HG03558 (cell line): Measurements from ENCODE around the gene NFE2L2.
"Not testable (repeated sequence)": the region's sequence is repeated elsewhere in the genome, so short reads cannot be mapped to it uniquely, and the experiment has no call there.

Experiments
- ATAC-seq: cut with Tn5 transposase; IDR thresholded peaks from one replicate; pipeline ENCODE4 v1.9.1; 2021; ENCODE audit warnings: moderate number of reproducible peaks; ENCODE audit not compliant: unreplicated experiment; ENCODE audit errors: extremely low read depth

The NFE2L2 gene

GRCh38 chr2:177260379-177260778 lies 4.1 kb downstream of the NFE2L2 start:
- ATAC-seq, result no peak

DNA sequence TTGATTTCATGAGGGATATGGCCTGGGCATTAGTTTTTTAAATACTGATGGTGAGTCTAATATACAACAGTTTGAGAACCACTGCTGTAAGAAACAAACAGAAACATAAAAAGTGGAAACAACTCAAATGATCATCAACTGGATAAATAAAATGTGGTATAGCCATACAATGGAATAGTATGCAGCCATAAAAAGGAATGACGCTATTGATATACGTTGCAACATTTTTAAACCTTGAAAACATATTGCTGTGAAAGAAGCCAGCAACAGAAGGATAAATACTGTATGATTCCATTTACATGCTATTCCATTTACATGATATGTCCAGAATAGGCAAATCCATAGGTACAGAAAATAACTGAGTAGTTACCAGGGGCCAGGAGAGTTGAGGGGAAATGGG lies 6.5 kb downstream of the NFE2L2 start:
- no peak for ATAC-seq

- ATAC-seq, result no peak
Measured at GRCh38 chr2:177257471-177257870, 7.1 kb downstream of the NFE2L2 start.

DNA sequence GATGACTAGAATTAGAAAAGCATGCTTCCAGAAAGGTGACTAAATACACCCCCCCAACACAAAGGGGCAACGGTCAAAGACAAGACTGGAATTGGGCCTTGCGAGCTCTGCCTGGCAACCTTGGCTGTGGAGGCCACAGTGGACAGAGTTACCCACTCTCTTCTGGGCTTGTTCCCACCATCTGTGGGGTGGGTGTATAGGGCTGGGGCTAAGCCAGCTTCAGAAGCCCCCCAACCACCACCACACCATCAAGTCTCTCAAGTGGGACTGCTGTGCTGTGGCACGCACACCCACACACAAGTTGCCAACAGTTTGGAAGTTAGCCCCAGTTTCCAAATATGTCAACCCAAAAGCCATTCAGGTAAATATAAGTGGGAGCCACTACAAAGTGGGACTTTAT lies 7.8 kb downstream of the NFE2L2 start:
- no peak for ATAC-seq

- no peak for ATAC-seq
Measured at GRCh38 chr2:177256026-177256425, 8.5 kb downstream of the NFE2L2 start.

GRCh38 chr2:177255227-177255601 lies 9.3 kb downstream of the NFE2L2 start:
- ATAC-seq, result no peak

- no peak for ATAC-seq
Measured at GRCh38 chr2:177254433-177255226, 9.9 kb downstream of the NFE2L2 start.

DNA sequence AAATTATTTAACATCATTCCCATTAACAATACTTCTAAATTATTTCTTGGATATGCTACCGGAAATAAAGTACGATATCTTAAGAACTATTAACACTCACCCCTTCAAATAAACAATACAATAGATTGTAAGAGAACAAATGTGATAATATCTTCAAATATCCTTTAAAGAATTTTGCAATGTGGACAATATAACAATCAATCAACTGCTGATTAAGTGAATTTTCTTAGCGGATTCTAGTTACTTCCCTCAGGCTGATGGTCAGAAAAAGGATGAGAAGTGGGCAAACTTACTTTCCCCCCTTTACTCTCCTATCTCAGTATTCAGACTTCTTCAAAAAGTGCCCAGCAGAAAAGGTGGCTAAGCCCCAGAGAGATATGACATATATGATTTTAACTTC lies 10.8 kb downstream of the NFE2L2 start:
- ATAC-seq, result no peak

DNA sequence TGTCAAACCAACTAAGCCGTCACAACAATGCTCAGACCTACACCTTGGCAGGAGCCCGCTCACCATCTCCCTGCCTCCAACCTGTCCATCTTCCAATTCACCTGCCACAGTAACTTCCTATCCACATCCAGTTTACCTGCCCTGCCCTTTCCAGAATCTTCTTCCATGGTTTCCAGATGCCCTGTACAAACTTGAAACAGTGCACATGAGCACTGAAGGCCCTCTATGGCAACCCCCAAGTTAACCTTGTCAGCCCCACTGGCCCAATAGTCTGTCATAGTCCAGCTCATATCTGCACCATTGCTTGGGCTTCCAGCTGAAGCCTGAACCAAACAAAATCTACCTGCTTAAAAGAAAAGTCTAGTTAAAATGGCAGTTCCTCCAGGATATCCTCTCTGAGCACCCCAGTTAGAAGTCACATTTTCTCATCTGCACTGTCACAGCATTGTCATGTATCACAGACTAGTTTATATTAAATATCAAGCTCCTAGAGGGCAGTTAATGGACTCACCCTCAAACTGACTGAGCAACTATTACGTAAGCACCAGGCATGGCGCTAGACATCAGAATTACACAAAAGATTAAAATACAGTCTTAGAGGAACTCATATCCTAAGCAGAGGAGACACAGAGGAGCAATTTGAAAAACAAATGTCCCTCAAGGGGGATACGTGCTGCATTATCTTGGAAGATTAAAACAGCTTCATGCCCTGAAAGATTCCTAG lies 11.6 kb downstream of the NFE2L2 start:
- ATAC-seq, result no peak

DNA sequence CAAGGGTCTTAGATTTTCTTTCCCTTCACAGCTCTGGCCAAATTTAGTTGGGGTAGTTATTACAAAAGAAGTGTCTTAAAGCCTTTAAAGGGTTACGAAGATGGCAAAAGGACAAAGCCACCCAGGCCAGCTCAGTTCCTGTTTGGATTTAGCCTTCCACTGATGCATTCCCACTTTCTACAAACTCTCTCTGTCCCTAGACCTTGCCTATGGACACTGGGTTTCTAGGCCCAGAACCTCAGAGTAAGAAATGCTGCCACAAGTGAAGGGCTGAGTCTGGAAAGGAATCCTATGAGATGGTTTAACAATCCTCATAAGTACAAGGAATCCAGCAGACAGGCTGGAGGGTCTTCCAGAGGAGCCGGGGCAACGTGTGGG lies 13.4 kb downstream of the NFE2L2 start:
- ATAC-seq, result no peak

DNA sequence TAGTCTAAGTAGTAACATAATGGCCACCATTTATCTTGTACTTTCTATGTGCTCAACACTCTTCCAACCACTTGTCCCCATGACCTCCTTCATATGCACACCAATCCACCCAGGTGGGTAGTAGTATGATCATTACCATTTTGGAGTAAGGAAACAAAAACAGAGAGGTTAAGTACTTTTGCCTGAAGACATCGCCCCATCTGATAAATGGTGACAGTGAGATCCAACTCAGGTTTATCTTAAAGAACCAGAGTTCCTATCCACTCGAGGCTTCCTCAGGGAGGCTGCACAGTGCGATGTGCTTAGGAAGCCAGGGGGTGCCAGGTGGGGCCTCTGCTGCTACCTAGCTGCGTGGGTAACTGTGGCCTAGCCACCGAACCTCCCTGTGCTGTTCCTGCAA lies 14.1 kb downstream of the NFE2L2 start:
- ATAC-seq, result no peak

GRCh38 chr2:177249038-177249437 lies 15.5 kb downstream of the NFE2L2 start:
- ATAC-seq, result no peak

DNA sequence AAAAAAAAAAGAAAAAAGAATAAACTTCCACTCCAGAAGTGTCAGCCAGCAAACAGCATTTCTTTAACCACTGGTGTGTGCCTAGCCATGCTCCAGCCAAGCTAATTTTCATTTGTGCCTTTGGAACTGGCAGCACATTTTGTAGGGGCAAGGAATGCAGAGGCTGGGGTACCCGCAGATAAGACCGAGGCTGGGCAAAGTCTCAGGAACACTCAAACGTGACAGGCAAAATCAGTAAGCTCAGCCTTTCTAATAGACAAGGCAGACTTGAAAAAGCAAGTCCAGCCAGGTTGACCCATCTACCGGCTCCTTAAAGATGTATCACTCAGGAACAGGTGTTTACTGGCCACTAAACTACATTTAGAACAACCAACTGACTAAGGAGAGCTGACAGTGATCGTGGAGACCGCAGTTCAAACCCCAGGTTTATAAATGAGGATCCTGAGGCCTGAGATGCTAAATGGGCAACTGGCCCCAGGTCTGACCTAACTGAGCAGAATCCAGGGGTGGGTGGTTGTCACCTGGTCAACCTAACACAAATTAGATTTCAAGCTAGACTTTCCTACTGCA lies 16.7 kb downstream of the NFE2L2 start:
- no peak for ATAC-seq

DNA sequence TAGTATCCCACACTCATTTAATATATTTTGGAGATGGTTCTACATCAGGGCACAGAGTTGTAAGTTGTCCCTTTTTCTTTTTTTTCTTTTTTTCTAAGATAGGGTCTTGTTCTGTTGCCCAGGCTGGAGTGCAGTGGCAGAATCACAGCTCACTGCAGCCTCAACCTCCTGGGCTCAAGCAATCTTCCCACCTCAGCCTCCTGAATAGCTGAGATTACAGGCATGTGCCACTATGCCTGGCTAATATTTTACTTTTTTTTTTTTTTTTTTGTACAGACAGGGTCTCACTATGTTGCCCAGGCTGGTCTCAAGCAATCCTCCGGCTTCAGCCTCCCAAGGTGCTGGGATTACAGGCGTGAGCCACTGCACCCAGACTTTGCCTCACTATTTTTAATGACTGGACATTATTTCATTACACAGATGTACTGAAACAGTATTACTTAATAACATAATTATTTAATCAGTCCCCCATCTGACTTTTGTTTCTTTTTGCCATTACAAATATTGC lies 17.9 kb downstream of the NFE2L2 start:
- ATAC-seq, result not testable (repeated sequence)

DNA sequence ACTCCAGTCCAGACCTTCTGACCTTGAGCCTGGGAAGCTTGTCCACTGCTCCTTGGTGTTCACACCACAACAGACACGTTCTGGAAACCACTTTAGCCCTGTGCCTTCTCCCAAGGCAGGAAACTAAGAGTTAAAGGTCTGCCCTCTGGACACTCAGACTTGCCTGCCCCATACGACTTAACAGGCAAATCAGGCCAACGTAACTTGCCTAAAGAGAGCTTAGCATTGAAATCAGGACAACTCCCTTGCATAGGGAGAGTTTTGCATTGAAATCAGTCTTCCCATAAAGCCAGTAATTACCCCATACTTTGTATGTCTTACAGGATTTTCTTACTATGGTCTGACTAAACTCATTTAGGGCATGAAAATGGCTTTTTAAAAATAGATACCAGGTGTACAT lies 18.5 kb downstream of the NFE2L2 start:
- ATAC-seq, result no peak

- ATAC-seq, result no peak
Measured at GRCh38 chr2:177245010-177245422, 19.5 kb downstream of the NFE2L2 start.

DNA sequence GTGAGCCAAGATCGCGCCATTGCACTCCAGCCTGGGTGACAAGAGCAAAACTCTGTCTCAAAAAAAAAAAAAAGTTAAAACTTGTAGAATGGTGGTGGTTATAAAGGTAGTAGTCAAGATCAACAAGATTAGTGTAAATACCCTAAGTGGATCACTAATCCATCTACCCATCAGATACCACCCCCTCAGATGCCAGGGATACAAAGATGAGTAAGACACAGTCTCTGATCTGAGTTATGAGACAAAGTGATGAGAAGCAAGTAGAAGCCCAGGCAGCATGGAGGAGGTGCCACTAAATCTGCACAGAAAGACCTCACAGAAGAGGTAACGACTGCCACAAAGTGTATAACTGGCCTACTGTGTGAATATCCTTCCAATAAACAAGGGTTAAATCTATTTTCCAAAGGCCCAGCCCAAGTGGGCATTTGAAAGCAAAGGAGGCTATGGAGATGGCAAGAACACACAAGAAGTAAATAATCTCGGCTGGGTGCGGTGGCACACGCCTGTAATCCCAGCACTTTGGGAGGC lies 20.2 kb downstream of the NFE2L2 start:
- ATAC-seq, result no peak

- no peak for ATAC-seq
Measured at GRCh38 chr2:177243476-177243875, 21.1 kb downstream of the NFE2L2 start.

GRCh38 chr2:177243073-177243472 lies 21.5 kb downstream of the NFE2L2 start:
- no peak for ATAC-seq

GRCh38 chr2:177242121-177242987 lies 22.2 kb downstream of the NFE2L2 start:
- ATAC-seq, result no peak
